B cell (primary cell): ENCODE measurements around the gene QSOX2. TPM values are rescaled to one million over a fixed set of nuclear protein-coding genes. Genes with fewer than 3 reads are reported as not detected.

Experiments used
- ATAC-seq: fragments of 200-7000 bp; cut with Tn5 transposase; one replicate; pipeline ENCODE4 v1.10.0; 2021; ENCODE audit warnings: low read depth, mild to moderate bottlenecking, moderate number of reproducible peaks, moderate library complexity
- CTCF ChIA-PET: fragments of 350-600 bp; sonication (Branson Sonifier 250); formaldehyde crosslinking; loops from one replicate; lab custom pipeline; 2021; ENCODE audit warnings: antibody characterized with exemption, inconsistent platforms; lab: Charles Lee
- POLR2A ChIA-PET: fragments of 350-600 bp; sonication (Branson Sonifier 250); formaldehyde crosslinking; loops from one replicate; lab custom pipeline; 2021; ENCODE audit warnings: antibody characterized with exemption; lab: Charles Lee
- DNase-seq: peaks from one replicate; pipeline ENCODE4 v3.0.0; 2013
- H2AFZ ChIP-seq: 2 replicates; pipeline ENCODE4 v1.6.1; 2012; ENCODE audit warnings: mild to moderate bottlenecking, low read depth, low read length; ENCODE audit not compliant: insufficient read depth, poor library complexity, severe bottlenecking
- H3K27ac ChIP-seq, 2 donors: 1 replicate in 1 of 2; 2 replicates in 1 of 2; pipeline ENCODE4 v1.5.1; 2012 to 2013; ENCODE audit warnings: low read length in 2 of 2, mild to moderate bottlenecking in 2 of 2, moderate library complexity in 1 of 2
- H3K27me3 ChIP-seq, 4 experiments: fragments of 200-600 bp in 1 of 4; sonication (generic) in 1 of 4; replicated peaks in 1 of 4; 1 replicate in 2 of 4; 2 replicates in 2 of 4; pipeline versions ENCODE4 v1.6.1 to v1.7.0; 2013 to 2016; ENCODE audit warnings: low read length in 3 of 4, mild to moderate bottlenecking in 2 of 4, mixed read lengths in 1 of 4, moderate library complexity in 1 of 4; ENCODE audit not compliant: insufficient read depth in 4 of 4, control insufficient read depth in 3 of 4; ENCODE audit errors: control extremely low read depth in 1 of 4
- H3K36me3 ChIP-seq, 2 experiments: replicated peaks in 1 of 2; 1 replicate in 1 of 2; 2 replicates in 1 of 2; pipeline versions ENCODE4 v1.6.1 to v1.7.1; 2013; ENCODE audit warnings: low read length in 1 of 2; ENCODE audit not compliant: insufficient read depth in 2 of 2, control insufficient read depth in 1 of 2; ENCODE audit errors: control extremely low read depth in 1 of 2, extremely low read depth in 1 of 2
- H3K4me1 ChIP-seq, 2 donors: fragments of 200-600 bp in 1 of 2; sonication (generic) in 1 of 2; 1 replicate in 1 of 2; 2 replicates in 1 of 2; pipeline versions ENCODE4 v1.5.1 to v1.6.1; 2013 to 2017; ENCODE audit warnings: low read length in 2 of 2; ENCODE audit not compliant: control insufficient read depth in 2 of 2, insufficient read depth in 2 of 2
- H3K4me2 ChIP-seq: replicated peaks from 2 replicates; pipeline ENCODE3; 2012; ENCODE audit warnings: mild to moderate bottlenecking, low read depth, low read length; ENCODE audit not compliant: poor library complexity, severe bottlenecking
- H3K4me3 ChIP-seq, 5 experiments: fragments of 200-600 bp in 1 of 5; sonication (generic) in 1 of 5; 1 replicate in 3 of 5; 2 replicates in 2 of 5; pipeline versions ENCODE4 v1.5.1 to v1.7.0; 2011 to 2016; ENCODE audit warnings: low read length in 4 of 5, mild to moderate bottlenecking in 4 of 5, low read depth in 2 of 5, control low read depth in 1 of 5, moderate library complexity in 1 of 5; ENCODE audit not compliant: insufficient read depth in 1 of 5; ENCODE audit errors: control extremely low read depth in 1 of 5, extremely low read depth in 1 of 5
- H3K79me2 ChIP-seq: fragments of 200-600 bp; sonication (generic); one replicate; pipeline ENCODE4 v1.6.0; 2016; ENCODE audit warnings: low read length; ENCODE audit not compliant: control insufficient read depth, insufficient read depth
- H3K9ac ChIP-seq: fragments of 200-600 bp; sonication (generic); 2 replicates; pipeline ENCODE4 v1.6.1; 2017; ENCODE audit warnings: mild to moderate bottlenecking, low read length, moderate library complexity
- H3K9me3 ChIP-seq, 3 donors: one replicate each; pipeline versions ENCODE4 v1.6.1 to v1.7.1; 2013; ENCODE audit warnings: low read length in 2 of 3; ENCODE audit not compliant: control insufficient read depth in 2 of 3, insufficient read depth in 1 of 3; ENCODE audit errors: control extremely low read depth in 1 of 3
- H4K20me1 ChIP-seq: 2 replicates; pipeline ENCODE4 v1.6.0; 2012; ENCODE audit warnings: mild to moderate bottlenecking, low read length; ENCODE audit not compliant: insufficient read depth, control insufficient read depth, poor library complexity, severe bottlenecking
- H3K27ac Mint-ChIP-seq: one replicate; pipeline ENCODE4 v1.8.0; 2021; ENCODE audit warnings: mixed read lengths
- H3K27me3 Mint-ChIP-seq: one replicate; pipeline ENCODE4 v1.8.0; 2021; ENCODE audit warnings: mixed read lengths
- H3K4me1 Mint-ChIP-seq: one replicate; pipeline ENCODE4 v1.8.0; 2021; ENCODE audit warnings: mixed read lengths
- H3K4me3 Mint-ChIP-seq: one replicate; pipeline ENCODE4 v1.8.0; 2021; ENCODE audit warnings: mixed read lengths
- H3K9me3 Mint-ChIP-seq: one replicate; pipeline ENCODE4 v1.8.0; 2022; ENCODE audit warnings: mixed read lengths; ENCODE audit not compliant: insufficient read depth
- EZH2 ChIP-seq: IDR thresholded peaks from 2 replicates; pipeline ENCODE4 v1.6.1; 2012; ENCODE audit warnings: borderline replicate concordance, low read depth, mild to moderate bottlenecking, moderate library complexity, low read length; ENCODE audit not compliant: insufficient read depth, poor library complexity, severe bottlenecking
- WGBS: methylation state at CpG from one replicate; pipeline ENCODE4 v1.1.5; 2013; ENCODE audit warnings: missing lambda C conversion rate; ENCODE audit not compliant: insufficient coverage; 5-methylcytosine and 5-hydroxymethylcytosine counted together
- intact Hi-C: fragments of 100-400 bp; cut with micrococcal nuclease; formaldehyde crosslinking; loops from one replicate; pipeline ENCODE4 v1.10.0; 2022
- polyA plus RNA-seq: library from polyadenylated mRNA; depleted of rRNA; stranded (reverse); fragments of >200 nt; gene quantifications from 2 replicates; pipeline ENCODE4 v1.2.3, GENCODE V29; 2012
- total RNA-seq, 2 donors: library from RNA; stranded (reverse); fragments of 120-200 nt in 1 of 2; gene quantifications; 1 replicate in 1 of 2; 2 replicates in 1 of 2; pipeline versions ENCODE4 v1.2.3 to v1.2.4, GENCODE V29; 2013 to 2022
- TF ChIP-seq, protein P1 (sequence below): fragments of 200-600 bp; IDR thresholded peaks from one replicate; pipeline ENCODE4 v1.8.0; 2022; ENCODE audit warnings: antibody characterized with exemption, mild to moderate bottlenecking

QSOX2 gene
- total and polyA plus RNA-seq, 2 donors (not counting 1 experiment from before 2014, with no cell fraction given) = 62.9 to 139 TPM

DNA sequence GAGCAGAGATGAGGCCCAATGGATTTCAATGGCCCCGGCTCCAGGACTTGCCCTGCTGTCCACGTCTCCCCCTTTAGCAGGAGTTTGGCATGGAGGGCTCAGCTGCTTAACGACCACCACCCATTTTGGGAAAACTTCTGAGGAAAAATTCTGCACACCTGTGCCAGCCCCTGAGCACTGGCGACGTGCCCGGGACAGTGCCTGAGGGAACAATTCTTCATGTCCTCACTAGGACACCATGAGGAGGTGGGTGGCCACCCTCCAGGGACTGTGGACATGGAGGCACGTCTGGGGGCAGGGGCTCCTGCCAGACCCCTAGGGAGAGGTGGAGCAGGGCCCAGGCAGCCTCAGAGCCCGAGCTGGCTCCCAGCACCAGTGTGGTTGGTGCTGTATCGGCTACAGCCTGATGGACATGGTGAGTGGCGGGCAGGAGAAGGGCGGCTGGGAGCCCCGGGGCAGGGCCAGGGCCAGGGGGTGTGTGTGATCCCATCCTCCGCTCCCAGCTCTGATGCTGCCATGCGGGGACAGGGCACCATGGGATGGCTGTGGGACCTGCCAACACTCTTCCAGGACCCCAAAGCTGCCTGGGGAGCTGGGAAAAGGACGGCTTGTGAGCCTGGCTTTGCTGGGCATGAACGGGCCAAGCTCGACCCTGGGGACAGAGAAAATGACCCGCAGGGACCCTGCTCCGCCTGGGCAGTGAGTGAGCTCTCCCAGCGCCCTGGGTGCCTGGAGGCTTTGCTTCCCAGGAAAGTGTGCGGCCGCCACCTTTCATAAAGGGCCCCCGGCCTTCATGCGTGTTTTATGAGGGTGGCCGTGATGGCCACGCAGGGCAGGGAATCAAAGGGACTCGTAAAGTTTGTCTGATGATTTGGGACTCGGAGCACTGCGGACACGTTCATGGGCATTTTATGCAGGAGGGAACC lies 3.6 kb upstream of the QSOX2 start:
- H3K9me3 ChIP-seq = no peaks in the 10 kb centered on the region
- Mint-ChIP-seq H3K4me3 (no peak overlapping the region), H3K27ac (no peak overlapping the region), H3K4me1 (peaks cover 13% of the 10 kb centered on the region), H3K9me3 (no peaks in the 10 kb centered on the region), H3K27me3 (no peaks in the 10 kb centered on the region)
- no peak overlapping the region for H3K9ac ChIP-seq
- no peak overlapping the region for H2AFZ ChIP-seq
- CTCF ChIA-PET = interaction anchor here (0.8 kb wide), 1 partner anchor 23 kb away, joined by 3 read pairs; no protein-coding TSS in a partner anchor
- H3K36me3 ChIP-seq = no peaks in the 10 kb centered on the region
- no peak for TF ChIP-seq EZH2
- TF ChIP-seq, protein P1, sequence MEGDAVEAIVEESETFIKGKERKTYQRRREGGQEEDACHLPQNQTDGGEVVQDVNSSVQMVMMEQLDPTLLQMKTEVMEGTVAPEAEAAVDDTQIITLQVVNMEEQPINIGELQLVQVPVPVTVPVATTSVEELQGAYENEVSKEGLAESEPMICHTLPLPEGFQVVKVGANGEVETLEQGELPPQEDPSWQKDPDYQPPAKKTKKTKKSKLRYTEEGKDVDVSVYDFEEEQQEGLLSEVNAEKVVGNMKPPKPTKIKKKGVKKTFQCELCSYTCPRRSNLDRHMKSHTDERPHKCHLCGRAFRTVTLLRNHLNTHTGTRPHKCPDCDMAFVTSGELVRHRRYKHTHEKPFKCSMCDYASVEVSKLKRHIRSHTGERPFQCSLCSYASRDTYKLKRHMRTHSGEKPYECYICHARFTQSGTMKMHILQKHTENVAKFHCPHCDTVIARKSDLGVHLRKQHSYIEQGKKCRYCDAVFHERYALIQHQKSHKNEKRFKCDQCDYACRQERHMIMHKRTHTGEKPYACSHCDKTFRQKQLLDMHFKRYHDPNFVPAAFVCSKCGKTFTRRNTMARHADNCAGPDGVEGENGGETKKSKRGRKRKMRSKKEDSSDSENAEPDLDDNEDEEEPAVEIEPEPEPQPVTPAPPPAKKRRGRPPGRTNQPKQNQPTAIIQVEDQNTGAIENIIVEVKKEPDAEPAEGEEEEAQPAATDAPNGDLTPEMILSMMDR = no peak
- peaks cover 9 to 13% of the 10 kb centered on the region in 2 donors for H3K4me1 ChIP-seq
- WGBS = 85% methylated on average over 29 of the region's 30 CpGs
- no peak overlapping the region for H3K27ac ChIP-seq
- POLR2A ChIA-PET = no interaction called here
- no peak for ATAC-seq
- no peaks in the 10 kb centered on the region for H3K27me3 ChIP-seq
- peaks cover 6% of the 10 kb centered on the region for H3K79me2 ChIP-seq
- no peak overlapping the region for H3K4me2 ChIP-seq
- intact Hi-C loops = loop anchor here (10.0 kb wide), 1 partner anchor 284 kb away; the partner anchor contains the start of gene UBAC1
- DNase-seq = no peak
- no peak overlapping the region for H3K4me3 ChIP-seq
- H4K20me1 ChIP-seq = peaks cover 6% of the 10 kb centered on the region
